ENCODE data around the gene RBM6.
A peak's percentile ranks its signal among the peaks of the same experiment; 100 is the strongest.

DNA sequence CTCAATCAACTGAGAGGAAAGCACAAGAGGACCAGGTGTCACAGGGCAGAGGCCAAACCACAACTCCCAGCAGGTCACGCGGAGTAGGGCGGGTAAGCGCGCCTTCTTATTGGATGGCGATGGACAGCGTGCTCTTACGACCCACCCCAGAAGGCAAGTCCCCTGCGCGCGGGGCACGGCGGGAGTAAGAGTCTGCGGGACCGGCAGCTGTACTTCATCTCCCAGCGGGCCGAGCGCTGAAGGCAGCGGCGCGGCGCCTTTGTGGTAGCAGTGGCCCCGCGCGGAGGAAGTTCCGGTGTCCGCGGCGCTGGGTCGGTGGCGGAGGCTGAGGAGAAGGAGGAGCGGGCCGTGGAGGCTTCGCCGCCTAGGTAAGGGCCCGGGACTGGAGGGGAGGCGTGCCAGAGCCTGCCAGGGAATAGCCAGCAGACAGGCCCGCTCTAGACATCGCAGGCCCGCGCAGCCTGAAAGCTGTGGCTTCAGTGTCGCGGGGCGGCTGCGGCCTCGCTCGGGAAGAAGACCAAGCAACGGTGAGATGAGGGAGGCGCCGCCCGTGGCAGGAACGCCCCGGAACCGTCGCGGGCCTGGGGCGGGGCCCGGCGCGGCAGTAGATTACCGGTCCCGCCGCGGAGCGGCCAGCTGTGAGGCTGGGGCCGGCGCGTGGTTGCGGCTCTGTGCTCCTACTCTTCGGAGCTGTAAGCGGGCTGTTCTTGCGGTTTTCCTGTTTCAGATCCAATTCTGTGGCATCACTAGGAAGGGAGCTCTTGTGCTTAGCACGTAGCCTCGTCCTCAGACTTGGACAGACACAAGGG, at the start of gene RBM6:
- TF ChIP-seq POLR2A (IDR thresholded peaks at IDR 0.05) (peak; percentile 73 to 87), CTCF (IDR thresholded peaks at IDR 0.05) (peak in 1 of 5 experiments; percentile 52), EP300 (IDR thresholded peaks at IDR 0.05) (peak; percentile 63 to 97)

Data from tibial nerve (tissue), 4 donors.